GM18502 (cell line): Measurements from ENCODE around the gene FYB2.

Experiments
- ATAC-seq: cut with Tn5 transposase; IDR thresholded peaks from one replicate; pipeline ENCODE4 v1.9.1; 2021; ENCODE audit warnings: mild to moderate bottlenecking; ENCODE audit not compliant: unreplicated experiment, poor library complexity

FYB2 gene

GRCh38 chr1:56819387-56819899 is at the start of gene FYB2:
TSS of gene FYB2 (minus strand) at chr1:56819404. CDS start at chr1:56819290, 114 bp downstream.
- no peak for ATAC-seq

DNA sequence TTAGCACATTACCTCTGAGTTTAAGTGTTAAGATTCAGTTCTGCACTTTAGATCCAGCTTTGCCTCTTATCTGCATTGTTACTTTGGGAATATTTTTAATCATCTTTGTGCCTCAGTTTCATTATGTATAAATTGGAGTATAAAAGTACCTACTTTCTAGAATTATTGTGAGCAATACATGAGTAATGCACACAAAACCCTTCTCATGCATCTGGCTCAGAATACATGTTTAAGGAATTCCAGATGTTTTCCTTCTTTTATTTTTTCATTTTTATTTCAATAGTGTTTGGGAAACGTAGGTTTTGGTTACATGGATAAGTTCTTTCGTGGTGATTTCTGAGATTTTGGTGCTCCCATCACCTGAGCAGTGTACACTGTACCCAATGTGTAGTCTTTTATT is 49.6 kb upstream of the FYB2 start:
- ATAC-seq = no peak

DNA sequence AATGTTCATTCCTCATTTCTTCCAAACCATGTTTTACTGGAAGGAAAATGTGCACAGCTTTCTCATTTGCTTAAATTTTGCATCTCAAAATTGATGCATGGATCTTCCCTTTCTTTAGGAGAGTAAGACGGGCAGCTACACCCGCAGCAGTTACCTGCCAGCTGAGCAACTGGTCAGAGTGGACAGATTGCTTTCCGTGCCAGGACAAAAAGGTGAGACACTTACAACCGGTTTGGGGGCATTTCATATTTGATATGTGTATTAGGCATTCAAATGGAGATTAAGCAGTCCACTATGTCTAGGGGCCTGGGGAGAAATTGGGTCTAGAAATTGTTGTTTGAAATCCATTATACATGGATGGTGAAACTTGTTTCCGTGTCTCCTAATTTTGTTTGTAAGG is 48.3 kb upstream of the FYB2 start:
- no peak for ATAC-seq

DNA sequence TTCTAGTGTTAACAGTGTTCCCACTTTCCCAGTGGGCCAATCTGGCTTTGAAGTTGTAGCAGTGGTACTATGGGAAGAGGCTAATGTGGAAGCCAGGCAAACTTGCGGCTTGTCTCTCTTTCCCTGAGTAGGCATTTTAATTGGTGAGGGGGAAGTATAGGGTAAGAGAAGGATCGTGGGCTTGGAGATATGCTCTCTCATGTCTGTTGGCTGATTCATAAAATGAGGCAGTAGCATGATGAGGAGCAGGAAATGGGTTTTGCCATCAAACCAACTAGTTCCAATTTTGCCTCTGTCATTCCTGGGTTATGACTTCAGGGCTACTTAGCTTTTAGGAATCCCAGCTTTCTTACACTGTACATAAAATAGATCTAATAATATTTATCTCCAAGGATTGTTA is 47.5 kb upstream of the FYB2 start:
- no peak for ATAC-seq

DNA sequence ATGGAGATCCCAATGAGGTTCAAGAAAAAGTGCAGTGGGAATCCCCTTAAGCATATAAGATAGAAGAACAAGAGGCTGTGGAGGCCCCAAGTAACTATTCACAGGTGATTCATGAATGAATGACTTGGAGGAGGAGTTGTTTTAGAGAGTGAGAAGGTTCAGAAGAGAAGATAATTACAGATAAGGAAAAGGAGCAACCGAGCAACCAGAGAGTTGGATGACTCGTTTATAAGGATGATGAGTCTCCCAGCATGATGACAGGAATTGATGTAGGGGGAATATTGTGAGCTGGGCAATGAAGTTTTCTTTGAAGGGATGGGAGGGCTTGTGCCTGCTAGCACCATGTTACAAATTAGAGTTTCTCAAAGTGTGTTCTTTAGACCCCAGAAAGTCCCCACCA is 45.2 kb upstream of the FYB2 start:
- no peak for ATAC-seq

DNA sequence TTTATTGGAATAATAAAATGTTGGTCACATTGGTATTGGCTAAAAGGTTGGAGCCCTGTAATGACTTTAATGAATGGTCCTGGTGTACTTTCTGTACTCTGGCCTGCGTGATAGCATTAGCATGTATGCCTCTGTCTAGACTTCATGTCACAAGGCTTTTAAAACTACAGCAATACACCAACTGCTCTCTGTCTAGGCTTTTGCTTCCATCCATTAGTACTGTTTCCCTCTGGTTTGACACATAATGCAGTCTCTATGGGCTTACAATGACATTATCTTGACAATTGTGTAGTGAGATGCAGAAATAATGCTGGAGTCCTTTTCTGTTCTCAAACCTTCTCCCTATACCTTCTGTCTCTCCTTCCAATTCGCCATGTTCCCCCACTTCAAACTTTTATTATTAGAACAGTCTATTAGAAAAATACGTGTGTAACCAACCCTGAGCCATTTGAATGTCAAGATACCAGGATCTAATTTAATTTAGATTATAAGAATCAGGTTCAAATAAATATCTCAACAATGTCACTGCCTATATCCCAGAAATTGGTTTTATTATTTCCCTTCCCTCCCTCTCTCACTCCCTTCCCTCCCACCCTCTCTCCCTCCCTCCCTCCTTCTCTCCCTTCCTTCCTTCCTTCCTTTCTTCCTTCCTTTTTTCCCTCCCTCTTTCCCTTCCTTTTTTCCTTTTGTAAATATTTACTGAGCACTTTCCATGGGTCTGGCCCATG is 44.2 kb upstream of the FYB2 start:
- ATAC-seq = no peak

DNA sequence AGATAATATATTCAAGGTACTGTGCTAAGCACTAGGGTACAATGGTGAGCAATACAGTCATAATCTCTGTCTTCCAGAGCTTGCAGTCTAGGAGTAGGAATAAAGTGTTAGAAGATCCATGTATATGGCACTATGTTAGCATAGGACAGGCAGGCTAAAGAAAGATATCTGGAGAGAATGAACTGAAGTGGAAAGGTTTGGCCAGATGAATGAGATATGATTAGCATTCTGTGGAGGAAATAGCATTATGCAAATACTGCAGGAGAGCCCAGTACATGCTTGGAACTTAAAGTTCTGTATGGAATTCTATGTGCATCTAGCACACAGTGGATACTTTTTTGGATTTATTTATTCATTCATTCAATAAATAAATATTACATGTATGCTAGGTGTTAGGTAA is 40.1 kb upstream of the FYB2 start:
- ATAC-seq = no peak

DNA sequence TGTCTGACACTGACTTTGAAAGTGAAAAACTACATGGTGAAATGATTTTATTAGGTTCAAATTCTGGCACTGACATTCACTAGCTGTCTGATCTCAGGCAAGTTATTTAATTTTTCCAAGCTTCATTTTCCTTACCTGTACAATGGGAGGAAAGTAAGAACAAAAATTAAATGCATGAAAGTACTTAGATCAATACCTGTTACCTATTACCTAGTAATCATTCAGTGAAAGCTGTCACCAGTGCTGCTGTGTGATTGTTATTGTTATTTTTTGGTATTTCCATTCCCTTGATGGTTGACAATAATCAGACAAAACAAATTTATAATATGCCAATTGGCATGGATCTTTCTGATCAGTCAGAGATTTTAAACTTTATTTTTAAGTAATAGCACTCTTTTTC is 37.0 kb upstream of the FYB2 start:
- no peak for ATAC-seq

GRCh38 chr1:56855190-56855589 is 36.0 kb upstream of the FYB2 start:
- ATAC-seq = no peak

- ATAC-seq = no peak
These were observed 35.4 kb upstream of the FYB2 start, which contains the start of gene C8A for GRCh38 chr1:56854521-56855099. TSS of gene C8A (plus strand) at chr1:56854797. CDS start at chr1:56854902, 105 bp downstream.

- ATAC-seq = no peak
These were observed 33.3 kb upstream of the FYB2 start for GRCh38 chr1:56852476-56852875.

GRCh38 chr1:56850922-56851321 is 31.7 kb upstream of the FYB2 start:
- no peak for ATAC-seq

DNA sequence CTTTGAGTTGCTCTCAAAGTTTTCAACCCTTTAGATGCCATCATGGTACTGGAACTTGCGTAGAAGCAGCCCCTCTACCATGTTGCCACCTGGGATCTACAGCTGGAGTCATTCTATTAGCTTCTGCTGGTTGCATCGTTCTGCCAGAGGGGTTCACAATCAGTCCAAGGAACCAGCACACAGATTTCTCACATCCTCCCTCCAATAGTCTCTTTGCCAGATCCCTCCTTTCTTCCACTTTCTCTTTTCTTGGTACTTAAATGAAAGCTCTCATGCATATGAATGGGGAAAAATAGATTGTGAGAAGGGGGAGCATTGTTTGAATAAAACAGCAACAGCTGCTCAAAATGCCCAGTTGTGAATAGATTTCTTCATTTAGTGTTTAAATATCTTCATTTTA is 31.2 kb upstream of the FYB2 start:
- no peak for ATAC-seq

DNA sequence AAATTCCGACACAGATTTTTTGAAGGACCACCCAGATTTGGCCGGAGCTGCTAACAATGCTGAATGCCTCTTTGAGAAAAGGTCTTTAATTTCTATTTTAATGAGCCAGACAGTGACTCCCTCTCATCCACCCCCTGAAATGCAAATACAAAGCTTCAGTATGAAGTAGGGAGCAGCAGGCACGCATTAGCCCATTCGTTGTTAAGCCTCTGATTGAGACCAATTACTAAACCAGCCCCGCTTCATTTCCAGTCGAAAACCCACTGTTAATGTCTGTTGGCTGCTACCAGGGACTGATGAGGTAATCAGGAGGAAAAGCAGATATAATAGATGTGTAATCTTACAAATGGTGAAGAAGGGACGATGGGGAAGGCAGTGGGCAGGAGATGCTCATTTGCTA is 30.5 kb upstream of the FYB2 start:
- ATAC-seq = no peak

- no peak for ATAC-seq
These were observed 26.1 kb upstream of the FYB2 start for GRCh38 chr1:56845343-56845742.

GRCh38 chr1:56844545-56845136 is 25.4 kb upstream of the FYB2 start:
- ATAC-seq = no peak

DNA sequence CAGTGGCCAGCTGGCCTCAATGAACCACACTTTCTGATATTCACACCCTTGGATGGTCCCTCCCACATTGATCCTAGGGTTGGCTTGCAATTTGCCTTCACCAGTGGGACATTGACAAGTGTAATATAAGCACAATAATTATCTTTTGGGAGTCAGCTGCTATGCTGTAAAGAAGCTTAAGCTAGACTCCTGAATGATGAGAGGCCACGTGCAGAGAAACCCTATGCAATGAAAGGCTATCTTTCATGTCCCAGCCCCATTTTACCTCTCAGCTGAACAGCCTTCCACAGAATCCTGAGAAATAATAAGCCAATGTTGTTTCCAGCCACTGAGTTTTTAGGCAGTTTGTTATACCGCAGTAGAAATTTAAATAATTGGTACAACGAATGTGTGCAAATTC is 24.3 kb upstream of the FYB2 start:
- no peak for ATAC-seq

DNA sequence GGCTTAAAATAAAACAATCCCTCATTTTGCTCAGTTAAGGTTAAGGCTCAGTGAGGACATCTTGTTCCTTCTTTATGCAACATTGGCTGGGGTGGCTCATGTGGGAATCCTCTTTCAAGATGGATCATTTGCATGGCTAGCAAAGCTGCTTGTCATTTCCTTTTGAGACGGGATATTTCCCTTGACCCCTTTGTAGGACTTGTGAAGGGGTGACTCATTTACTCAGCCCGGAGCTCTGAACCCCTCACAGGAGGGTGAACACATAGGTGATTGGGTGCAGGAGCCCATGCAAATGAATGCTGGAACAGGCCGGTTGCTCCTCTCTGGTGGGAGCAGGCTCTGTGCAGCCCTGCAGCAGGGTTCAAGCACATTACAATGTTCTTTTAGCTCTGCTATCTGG is 19.6 kb upstream of the FYB2 start:
- no peak for ATAC-seq

DNA sequence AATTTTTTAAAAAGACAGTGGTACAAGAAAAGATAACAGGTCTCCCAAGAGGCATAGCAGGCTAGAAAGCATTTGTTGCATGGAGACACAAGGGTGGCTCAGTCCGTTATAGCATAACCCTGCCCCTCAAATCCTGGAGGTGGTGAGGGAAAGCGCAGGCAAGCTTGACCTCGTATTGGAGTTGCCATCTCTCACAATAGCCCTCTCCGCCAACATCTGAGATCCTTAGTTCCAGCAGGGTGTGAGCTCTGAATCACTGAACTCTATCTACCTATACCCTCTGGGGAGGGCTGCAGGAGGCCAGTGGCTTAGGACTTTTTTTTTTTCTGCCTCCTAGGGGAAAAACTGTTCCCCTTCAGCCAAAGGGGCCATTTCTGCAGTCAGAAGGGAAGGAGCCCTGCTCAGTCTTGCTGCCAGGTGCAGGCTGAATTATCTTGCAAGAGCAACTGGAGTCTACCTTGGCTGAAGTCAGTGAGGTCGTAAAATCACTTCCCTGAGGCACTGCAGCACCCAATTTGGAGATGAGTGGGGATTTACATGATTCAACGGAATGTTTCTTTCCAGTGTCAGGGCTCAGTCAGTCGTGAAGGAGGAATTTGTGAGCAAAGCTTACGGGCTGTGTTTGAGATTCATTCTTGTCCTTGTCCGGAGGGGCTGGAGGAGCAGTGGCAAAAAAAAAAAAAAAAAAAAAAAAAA is 18.2 kb upstream of the FYB2 start:
- ATAC-seq = no peak

DNA sequence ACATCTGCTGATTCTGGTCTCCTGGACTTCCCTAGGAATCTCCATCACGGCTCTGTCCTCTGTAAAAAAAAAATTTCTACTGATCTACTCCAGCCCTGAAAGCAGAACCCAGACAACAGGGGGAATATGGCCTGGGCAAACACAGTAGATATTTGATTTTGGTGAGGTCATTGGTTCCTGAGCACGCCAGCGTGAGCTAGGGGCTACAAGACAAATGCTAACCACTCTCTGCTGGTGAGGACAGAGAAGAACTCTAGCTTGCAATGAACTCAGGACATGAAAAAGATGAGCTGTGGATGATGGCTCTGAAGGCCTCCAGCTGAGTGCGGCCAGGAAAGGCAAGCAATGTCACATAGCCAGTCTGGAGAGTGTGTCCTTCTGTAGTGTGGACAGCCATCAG is 17.2 kb upstream of the FYB2 start:
- ATAC-seq = no peak

DNA sequence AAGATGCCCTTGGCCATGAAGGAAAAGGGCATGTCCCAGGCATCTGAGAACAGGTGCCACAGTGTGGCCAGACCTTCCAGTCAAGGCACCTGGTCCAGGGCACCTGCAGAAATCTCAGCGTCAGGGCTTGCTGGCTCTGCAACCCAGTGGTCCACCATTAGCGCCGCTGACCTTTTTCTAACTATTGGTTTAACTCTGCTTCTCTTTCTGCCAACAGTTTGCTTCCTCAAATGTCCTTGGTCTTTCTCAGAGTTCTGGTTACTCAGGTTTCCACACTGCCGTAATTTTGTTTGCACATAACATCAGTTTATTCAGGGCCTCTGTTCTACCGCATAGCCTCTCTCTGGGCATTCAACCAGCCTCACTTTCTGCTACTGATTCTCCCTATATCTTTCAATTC is 16.5 kb upstream of the FYB2 start:
- no peak for ATAC-seq
